ENCODE data around the gene SPDYE2.
"Not testable (repeated sequence)": the region's sequence is repeated elsewhere in the genome, so short reads cannot be mapped to it uniquely, and the experiment has no call there.

The SPDYE2 gene

GRCh38 chr7:102550808-102551422, at the start of gene SPDYE2:
SPDYE2 (plus strand) TSS chr7:102551226; CDS start chr7:102553256, 2,030 bp downstream.
- DNase-seq (ENCODE audit: low read depth, low spot score), result not testable (repeated sequence)

- not testable (repeated sequence) for DNase-seq (ENCODE audit: low read depth, low spot score)
Observed at GRCh38 chr7:102503141-102503540, 47.9 kb upstream of the SPDYE2 start.

GRCh38 chr7:102505298-102506185, 45.5 kb upstream of the SPDYE2 start:
- DNase-seq (ENCODE audit: low read depth, low spot score), result not testable (repeated sequence)

GRCh38 chr7:102507410-102508088, 43.5 kb upstream of the SPDYE2 start:
- not testable (repeated sequence) for DNase-seq (ENCODE audit: low read depth, low spot score)

- not testable (repeated sequence) for DNase-seq (ENCODE audit: low read depth, low spot score)
Observed at GRCh38 chr7:102510575-102510974, 40.5 kb upstream of the SPDYE2 start.

GRCh38 chr7:102511860-102512522, 39.0 kb upstream of the SPDYE2 start:
- DNase-seq (ENCODE audit: low read depth, low spot score), result not testable (repeated sequence)

- peak; percentile 58 for DNase-seq (ENCODE audit: low read depth, low spot score)
Observed at GRCh38 chr7:102512642-102513221, 38.3 kb upstream of the SPDYE2 start.

- DNase-seq (ENCODE audit: low read depth, low spot score), result not testable (repeated sequence)
Observed at GRCh38 chr7:102514881-102515721, 35.9 kb upstream of the SPDYE2 start.

- not testable (repeated sequence) for DNase-seq (ENCODE audit: low read depth, low spot score)
Observed at GRCh38 chr7:102515889-102516288, 35.1 kb upstream of the SPDYE2 start.

GRCh38 chr7:102516951-102517350, 34.1 kb upstream of the SPDYE2 start:
- not testable (repeated sequence) for DNase-seq (ENCODE audit: low read depth, low spot score)

GRCh38 chr7:102517550-102518147, 33.4 kb upstream of the SPDYE2 start, which contains the start of gene RASA4B:
RASA4B (minus strand) TSS chr7:102517777; CDS start chr7:102517710, 67 bp downstream.
- DNase-seq (ENCODE audit: low read depth, low spot score), result not testable (repeated sequence)

GRCh38 chr7:102520797-102521196, 30.2 kb upstream of the SPDYE2 start:
- not testable (repeated sequence) for DNase-seq (ENCODE audit: low read depth, low spot score)

- not testable (repeated sequence) for DNase-seq (ENCODE audit: low read depth, low spot score)
Observed at GRCh38 chr7:102524803-102525202, 26.2 kb upstream of the SPDYE2 start.

- DNase-seq (ENCODE audit: low read depth, low spot score), result not testable (repeated sequence)
Observed at GRCh38 chr7:102527182-102527581, 23.8 kb upstream of the SPDYE2 start.

- DNase-seq (ENCODE audit: low read depth, low spot score), result not testable (repeated sequence)
Observed at GRCh38 chr7:102527822-102528793, 22.9 kb upstream of the SPDYE2 start.

GRCh38 chr7:102531583-102531982, 19.4 kb upstream of the SPDYE2 start:
- DNase-seq (ENCODE audit: low read depth, low spot score), result not testable (repeated sequence)

- DNase-seq (ENCODE audit: low read depth, low spot score), result not testable (repeated sequence)
Observed at GRCh38 chr7:102532127-102532526, 18.9 kb upstream of the SPDYE2 start.

- DNase-seq (ENCODE audit: low read depth, low spot score), result not testable (repeated sequence)
Observed at GRCh38 chr7:102535062-102535615, 15.9 kb upstream of the SPDYE2 start.

Data from brain pericyte (primary cell).